A549 treated with RU486 at 1 μM for 4 hours (cell line): ENCODE measurements around the gene PNPLA1. TPM values are rescaled to one million over a fixed set of nuclear protein-coding genes. Genes with fewer than 3 reads are reported as not detected.

ENCODE experiments used
- total RNA-seq: library from RNA; stranded (reverse); fragments of 200-300 nt; extraction: Qiagen RNA extraction; gene quantifications from 5 replicates; pipeline ENCODE4 v1.2.3, GENCODE V29; 2022; ENCODE audit warnings: low read depth

Gene PNPLA1
- not detected in 5 replicates for total RNA-seq

GRCh38 chr6:36269834-36270705 is at the start of gene PNPLA1:
TSS of gene PNPLA1 (plus strand) at chr6:36270060. CDS start at chr6:36270460, 400 bp downstream.

GRCh38 chr6:36336779-36337241 is 67.0 kb downstream of the PNPLA1 start, which contains the start of gene BNIP5:
TSS of gene BNIP5 (minus strand) at chr6:36336888. CDS start at chr6:36330690, 6,198 bp downstream.

Other genes with a start within 250 kb of the PNPLA1 start
- not detected in 5 replicates for gene SLC26A8, start 245.4 kb upstream of the PNPLA1 start, total RNA-seq
- 21.1 to 27.6 TPM (median 25.5 TPM) in 5 replicates for gene MAPK14, start 242.3 kb upstream of the PNPLA1 start, total RNA-seq
- 0.96 to 1.6 TPM (median 1.3 TPM) in 5 replicates for gene MAPK13, start 139.5 kb upstream of the PNPLA1 start, total RNA-seq
- gene BRPF3, start 73.3 kb upstream of the PNPLA1 start, total RNA-seq: 10.1 to 12.2 TPM (median 11.1 TPM) in 5 replicates
- not detected in 5 replicates for gene BNIP5, start 66.8 kb downstream of the PNPLA1 start, total RNA-seq
- gene ETV7, start 117.6 kb downstream of the PNPLA1 start, total RNA-seq: 0.09 to 0.24 TPM (median 0.14 TPM) in 4 of 5 replicates, not detected in the other
- not detected in 5 replicates for gene PXT1, start 172.8 kb downstream of the PNPLA1 start, total RNA-seq
- gene KCTD20, start 172.9 kb downstream of the PNPLA1 start, total RNA-seq: 16.2 to 23.3 TPM (median 18.8 TPM) in 5 replicates